Measurements from ENCODE around the gene FAM50B. TPM values are rescaled to one million over a fixed set of nuclear protein-coding genes. Genes with fewer than 3 reads are reported as not detected.
"Not testable (repeated sequence)": the region's sequence is repeated elsewhere in the genome, so short reads cannot be mapped to it uniquely, and the experiment has no call there.

The FAM50B gene
- total RNA-seq, 1 donor, result 6.0 TPM

DNA sequence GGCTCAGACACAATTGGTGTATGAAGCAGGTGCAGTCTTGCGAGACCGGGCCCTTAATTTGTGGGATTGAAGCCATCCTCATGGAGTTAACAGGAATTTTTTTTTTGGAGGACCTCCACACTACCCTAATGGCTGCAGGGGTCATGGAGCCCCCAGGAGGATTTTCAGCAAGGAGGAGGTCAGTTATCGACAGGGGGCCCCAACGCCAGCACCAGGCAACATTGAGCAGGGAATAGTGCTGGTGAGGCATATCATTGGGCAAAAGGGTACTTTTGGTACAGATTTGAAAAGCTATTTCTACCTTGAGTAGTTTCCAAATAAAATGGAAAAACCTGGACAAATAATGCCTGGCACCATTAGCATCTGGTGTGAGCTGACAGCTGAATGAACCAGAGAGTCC is 6.7 kb downstream of the FAM50B start:
- no peak for TF ChIP-seq CTCF (IDR thresholded peaks at IDR 0.05; ENCODE audit: insufficient read depth, low read length)
- no peak overlapping the region for H3K4me3 ChIP-seq (ENCODE audit: low read depth, low read length)
- no peak for DNase-seq (ENCODE audit: low read depth)

DNA sequence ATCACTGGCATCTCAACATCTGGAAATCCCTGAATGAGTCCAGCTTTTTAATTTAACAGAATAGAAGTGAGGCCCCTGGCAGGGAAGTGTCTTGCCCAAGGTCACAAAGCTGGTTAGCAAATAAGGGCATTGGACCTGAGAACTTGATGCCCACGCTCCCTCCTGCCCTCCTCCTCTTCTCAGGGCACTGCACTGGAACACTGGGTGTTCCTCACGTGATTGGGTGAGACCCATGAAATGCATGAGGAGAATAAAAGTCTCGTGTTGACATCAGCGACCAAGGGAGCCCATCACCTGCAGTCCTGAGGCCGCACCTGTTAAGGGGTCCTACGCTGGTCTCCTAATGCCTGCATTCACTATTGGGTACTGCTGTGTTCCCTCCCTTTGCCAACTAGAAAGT is 7.4 kb downstream of the FAM50B start:
- TF ChIP-seq CTCF (IDR thresholded peaks at IDR 0.05; ENCODE audit: insufficient read depth, low read length), result no peak
- DNase-seq (ENCODE audit: low read depth), result no peak

GRCh38 chr6:3857468-3858456 is 8.6 kb downstream of the FAM50B start:
- H3K4me3 ChIP-seq (ENCODE audit: low read depth, low read length), result no peak overlapping the region
- no peak for TF ChIP-seq CTCF (IDR thresholded peaks at IDR 0.05; ENCODE audit: insufficient read depth, low read length)
- no peak for DNase-seq (ENCODE audit: low read depth)

More for the DNA sequence above, 7.4 kb downstream of the FAM50B start:
- no peak overlapping the region for H3K4me3 ChIP-seq (ENCODE audit: low read depth, low read length)

DNA sequence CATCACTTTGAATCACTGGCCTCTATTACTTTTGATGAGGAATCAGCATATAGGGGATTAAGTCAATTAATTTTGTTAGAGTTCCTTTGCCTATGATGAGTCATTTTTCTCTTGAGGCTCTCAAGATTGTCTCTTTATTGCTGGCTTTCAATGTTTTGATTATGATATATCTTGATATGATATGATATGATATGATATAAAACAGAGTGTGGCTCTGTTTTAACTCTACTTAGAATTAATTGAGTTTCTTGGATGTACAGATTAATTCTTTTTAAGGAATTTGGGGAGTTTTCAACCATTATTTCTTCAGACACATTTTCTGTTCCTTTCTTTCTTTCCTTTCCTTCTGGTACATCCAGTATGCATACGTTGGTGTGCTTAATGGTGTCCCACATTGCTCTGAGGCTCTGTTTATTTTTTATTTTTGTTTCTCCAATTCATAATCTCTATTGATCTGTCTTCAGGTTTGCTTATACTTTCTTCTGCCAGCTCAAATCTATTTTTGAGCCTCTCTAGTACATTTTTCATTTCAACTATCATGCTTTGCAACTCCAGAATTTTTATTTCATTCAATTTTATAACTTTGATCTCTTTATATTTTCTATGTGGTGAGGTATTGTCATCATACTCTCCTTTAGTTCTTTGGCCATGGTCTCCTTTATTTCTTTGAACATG is 10.8 kb downstream of the FAM50B start:
- DNase-seq (ENCODE audit: low read depth), result no peak
- no peak for TF ChIP-seq CTCF (IDR thresholded peaks at IDR 0.05; ENCODE audit: insufficient read depth, low read length)
- H3K4me3 ChIP-seq (ENCODE audit: low read depth, low read length), result no peak overlapping the region

DNA sequence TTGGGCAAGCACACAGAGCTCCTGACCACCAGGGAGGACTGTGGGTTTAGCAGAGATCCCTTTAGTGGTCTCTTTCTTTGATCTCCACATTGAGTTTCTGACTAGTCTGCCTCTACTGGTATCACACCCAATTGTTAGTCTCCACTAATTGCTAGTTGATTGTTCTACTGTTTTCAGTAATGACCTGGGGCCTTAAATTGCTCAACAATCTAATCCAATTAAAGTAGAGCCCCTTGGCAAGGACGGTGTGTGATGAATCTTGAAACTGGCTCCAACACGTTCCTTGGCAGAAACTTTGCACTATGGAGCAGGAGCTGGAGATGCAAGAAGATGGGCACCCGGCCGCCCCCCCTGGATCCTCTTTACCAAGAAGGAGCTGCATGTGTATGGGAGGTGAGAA is 12.3 kb downstream of the FAM50B start:
- no peak for TF ChIP-seq CTCF (IDR thresholded peaks at IDR 0.05; ENCODE audit: insufficient read depth, low read length)
- no peak for DNase-seq (ENCODE audit: low read depth)
- no peak overlapping the region for H3K4me3 ChIP-seq (ENCODE audit: low read depth, low read length)

DNA sequence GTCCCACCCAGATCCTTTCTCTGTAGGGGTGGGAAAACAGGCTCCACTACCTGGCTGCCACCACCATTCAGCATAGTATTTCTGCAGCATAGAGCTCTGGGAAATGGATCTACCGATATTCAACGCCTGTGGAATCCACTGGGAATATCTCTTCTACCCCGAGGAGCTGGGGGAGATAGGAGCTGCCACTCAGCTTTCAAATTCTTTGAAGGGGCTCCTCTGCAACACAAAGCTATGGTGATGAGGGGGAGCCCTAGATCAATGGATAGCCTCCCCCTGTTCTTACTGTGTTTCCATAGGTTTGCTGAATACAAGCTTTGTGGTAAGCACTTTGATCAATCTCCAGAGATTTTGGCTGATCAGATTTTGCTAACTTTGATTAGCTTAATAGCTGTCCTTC is 12.9 kb downstream of the FAM50B start:
- no peak for DNase-seq (ENCODE audit: low read depth)
- no peak overlapping the region for H3K4me3 ChIP-seq (ENCODE audit: low read depth, low read length)
- TF ChIP-seq CTCF (IDR thresholded peaks at IDR 0.05; ENCODE audit: insufficient read depth, low read length), result no peak

GRCh38 chr6:3863322-3863721 is 14.1 kb downstream of the FAM50B start:
- not testable (repeated sequence) for DNase-seq (ENCODE audit: low read depth); H3K4me3 ChIP-seq (ENCODE audit: low read depth, low read length)
